ENCODE data around the gene TMEM215. TPM values are rescaled to one million over a fixed set of nuclear protein-coding genes. Genes with fewer than 3 reads are reported as not detected.

TMEM215 gene
- total RNA-seq, 3 donors from 2014 or later (not counting 1 experiment from before 2014, with no cell fraction given), result not detected

GRCh38 chr9:32755730-32756129, 27.6 kb upstream of the TMEM215 start:
- H3K27me3 Mint-ChIP-seq (ENCODE audit: low read depth in 2 of 2), result no peaks in the 10 kb centered on the region
- DNase-seq (no peak), ATAC-seq (no peak)
- no peak overlapping the region for H3K4me3 Mint-ChIP-seq
- WGBS (ENCODE audit: insufficient coverage), result 91% methylated on average over 22 of the region's 22 CpGs
- H3K4me1 ChIP-seq (ENCODE audit: control insufficient read depth, insufficient read depth, low read length), result no peaks in the 10 kb centered on the region
- no peaks in the 10 kb centered on the region for H3K27me3 ChIP-seq (ENCODE audit: control insufficient read depth, insufficient read depth, low read length)
- no peaks in the 10 kb centered on the region for H3K9me3 ChIP-seq (ENCODE audit: control insufficient read depth, insufficient read depth, low read length)
- no peaks in the 10 kb centered on the region for H3K9me3 Mint-ChIP-seq
- H3K36me3 ChIP-seq (ENCODE audit: control insufficient read depth, insufficient read depth, low read length), result no peaks in the 10 kb centered on the region
- H3K4me3 ChIP-seq (ENCODE audit: low read length), result no peak overlapping the region
- no peak overlapping the region for H3K27ac ChIP-seq (ENCODE audit: low read length)
- no peaks in the 10 kb centered on the region for H3K36me3 Mint-ChIP-seq
- intact Hi-C loops (cut with micrococcal nuclease), result no loop called here
- H3K4me1 Mint-ChIP-seq, result no peaks in the 10 kb centered on the region
- no peak overlapping the region for H3K27ac Mint-ChIP-seq
- TF ChIP-seq CTCF (IDR thresholded peaks at IDR 0.05), result no peak

- WGBS (ENCODE audit: insufficient coverage), result 93% methylated on average over 5 of the region's 5 CpGs
Observed at GRCh38 chr9:32764139-32764538, 19.2 kb upstream of the TMEM215 start.

GRCh38 chr9:32775283-32775682, 8.1 kb upstream of the TMEM215 start:
- ATAC-seq, result no peak
- peaks cover 11 to 12% of the 10 kb centered on the region in 2 donors for H3K27me3 Mint-ChIP-seq (ENCODE audit: low read depth in 2 of 2)
- H3K36me3 Mint-ChIP-seq, result peaks cover 13% of the 10 kb centered on the region
- H3K9me3 ChIP-seq (ENCODE audit: control insufficient read depth, insufficient read depth, low read length), result peaks cover 5% of the 10 kb centered on the region
- no peak for DNase-seq
- H3K9me3 Mint-ChIP-seq, result peaks cover 18 to 19% of the 10 kb centered on the region in 2 donors
- H3K4me1 ChIP-seq (ENCODE audit: control insufficient read depth, insufficient read depth, low read length), result no peaks in the 10 kb centered on the region
- no peaks in the 10 kb centered on the region for H3K36me3 ChIP-seq (ENCODE audit: control insufficient read depth, insufficient read depth, low read length)
- no peak overlapping the region for H3K27ac ChIP-seq (ENCODE audit: low read length)
- no peak overlapping the region for H3K4me3 ChIP-seq (ENCODE audit: low read length)
- intact Hi-C loops (cut with micrococcal nuclease), result no loop called here
- no peaks in the 10 kb centered on the region for H3K27me3 ChIP-seq (ENCODE audit: control insufficient read depth, insufficient read depth, low read length)
- H3K27ac Mint-ChIP-seq, result no peak overlapping the region
- H3K4me1 Mint-ChIP-seq, result no peaks in the 10 kb centered on the region
- 60% methylated on average over 1 of the region's 1 CpG for WGBS (ENCODE audit: insufficient coverage)
- H3K4me3 Mint-ChIP-seq, result no peak overlapping the region
- TF ChIP-seq CTCF (IDR thresholded peaks at IDR 0.05), result no peak

More at GRCh38 chr9:32764139-32764538, 19.2 kb upstream of the TMEM215 start:
- H3K27ac Mint-ChIP-seq, result no peak overlapping the region
- Histone ChIP-seq H3K4me3 (ENCODE audit: low read length) (no peak overlapping the region), H3K36me3 (ENCODE audit: control insufficient read depth, insufficient read depth, low read length) (no peaks in the 10 kb centered on the region), H3K27me3 (ENCODE audit: control insufficient read depth, insufficient read depth, low read length) (no peaks in the 10 kb centered on the region), H3K27ac (ENCODE audit: low read length) (no peak overlapping the region), H3K4me1 (ENCODE audit: control insufficient read depth, insufficient read depth, low read length) (no peaks in the 10 kb centered on the region), H3K9me3 (ENCODE audit: control insufficient read depth, insufficient read depth, low read length) (no peaks in the 10 kb centered on the region)
- H3K27me3 Mint-ChIP-seq (ENCODE audit: low read depth in 2 of 2), result peaks cover 0 to 8% of the 10 kb centered on the region in 2 donors
- peaks cover 0 to 5% of the 10 kb centered on the region in 2 donors for H3K9me3 Mint-ChIP-seq
- TF ChIP-seq CTCF (IDR thresholded peaks at IDR 0.05), result no peak
- ATAC-seq (no peak), DNase-seq (no peak)
- no peaks in the 10 kb centered on the region for H3K4me1 Mint-ChIP-seq
- intact Hi-C loops (cut with micrococcal nuclease), result no loop called here
- no peaks in the 10 kb centered on the region for H3K36me3 Mint-ChIP-seq
- H3K4me3 Mint-ChIP-seq, result no peak overlapping the region

DNA sequence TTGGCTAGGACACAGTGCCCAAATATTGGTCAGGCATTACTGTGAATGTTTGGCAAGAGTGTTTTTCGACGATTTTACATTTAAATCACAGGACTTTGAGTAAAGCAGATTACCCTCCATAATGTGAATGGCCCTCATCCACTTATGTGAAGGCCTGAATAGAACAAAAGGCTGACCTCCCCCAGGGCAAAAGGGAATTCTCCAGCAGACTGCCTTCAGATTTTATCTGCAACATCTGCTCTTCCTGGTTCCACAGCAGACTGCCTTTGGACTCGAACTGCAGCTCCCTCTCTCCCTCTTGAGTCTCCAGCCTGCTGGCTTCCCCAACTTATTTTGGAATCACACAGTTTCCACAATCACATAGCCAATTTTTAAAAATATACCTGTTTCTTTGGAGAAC, 7.1 kb upstream of the TMEM215 start:
- peaks cover 5% of the 10 kb centered on the region for H3K9me3 ChIP-seq (ENCODE audit: control insufficient read depth, insufficient read depth, low read length)

More for the DNA sequence above, 7.1 kb upstream of the TMEM215 start:
- H3K4me3 ChIP-seq (ENCODE audit: low read length), result no peak overlapping the region
- TF ChIP-seq CTCF (IDR thresholded peaks at IDR 0.05), result no peak
- H3K36me3 ChIP-seq (ENCODE audit: control insufficient read depth, insufficient read depth, low read length), result no peaks in the 10 kb centered on the region
- Mint-ChIP-seq H3K4me3 (no peak overlapping the region), H3K9me3 (peaks cover 16 to 19% of the 10 kb centered on the region in 2 donors), H3K4me1 (no peaks in the 10 kb centered on the region), H3K27me3 (ENCODE audit: low read depth in 2 of 2) (peaks cover 20% of the 10 kb centered on the region in 2 donors), H3K27ac (no peak overlapping the region), H3K36me3 (peaks cover 13% of the 10 kb centered on the region)
- intact Hi-C loops (cut with micrococcal nuclease), result no loop called here
- no peak for ATAC-seq
- no peaks in the 10 kb centered on the region for H3K4me1 ChIP-seq (ENCODE audit: control insufficient read depth, insufficient read depth, low read length)
- no peak for DNase-seq
- 82% methylated on average over 3 of the region's 3 CpGs for WGBS (ENCODE audit: insufficient coverage)
- no peak overlapping the region for H3K27ac ChIP-seq (ENCODE audit: low read length)
- H3K27me3 ChIP-seq (ENCODE audit: control insufficient read depth, insufficient read depth, low read length), result no peaks in the 10 kb centered on the region
